ENCODE results near the gene SLC39A13. TPM values are rescaled to one million over a fixed set of nuclear protein-coding genes. Genes with fewer than 3 reads are reported as not detected.

SLC39A13 gene
- total RNA-seq, 1 donor from 2014 or later = 124 TPM

DNA sequence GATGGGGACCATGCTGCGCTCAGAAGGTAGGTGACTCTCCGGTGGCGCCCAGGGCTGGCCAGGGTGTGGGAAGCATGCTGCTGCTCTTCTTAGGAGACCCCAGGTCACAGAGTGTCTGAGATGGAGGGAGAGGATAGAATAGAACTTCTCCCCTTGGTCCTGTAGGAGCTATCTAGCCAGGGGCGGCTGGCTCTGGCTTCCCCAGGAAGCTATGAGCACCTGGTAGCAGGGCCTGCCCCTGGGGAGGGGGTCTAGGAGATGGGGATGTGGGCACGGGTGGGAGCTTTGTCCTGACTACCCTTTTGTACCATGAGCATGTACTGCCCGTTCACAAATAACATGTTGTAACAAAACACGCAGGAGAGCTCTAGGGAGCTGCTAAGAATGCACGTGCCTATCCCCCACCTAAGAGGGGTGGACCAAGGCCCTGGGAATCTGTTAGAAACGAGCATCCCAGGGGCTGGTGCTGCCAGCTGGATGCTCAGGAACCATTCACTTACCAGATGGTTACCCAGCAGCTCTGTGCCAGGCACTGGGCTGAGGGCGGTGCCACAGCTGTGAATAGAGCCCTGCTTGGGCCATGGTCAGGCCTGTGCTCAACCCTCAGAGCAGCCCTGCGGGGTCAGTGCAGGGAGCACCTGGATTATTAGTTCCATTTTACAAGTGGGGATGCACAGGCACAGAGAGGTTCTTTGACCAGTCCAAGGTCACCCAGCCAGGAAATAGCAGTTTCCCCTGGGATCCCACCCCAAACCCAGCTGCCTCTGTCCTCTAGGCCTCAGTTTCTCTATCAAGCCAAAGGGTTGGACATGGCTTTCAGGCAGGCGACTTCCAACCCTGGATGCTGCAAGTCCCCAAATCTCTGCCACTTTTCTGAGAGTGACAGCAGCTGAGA, 2.2 kb downstream of the SLC39A13 start:
- Mint-ChIP-seq H3K4me1 (ENCODE audit: low read depth) (peaks cover 45% of the 10 kb centered on the region), H3K27me3 (ENCODE audit: low read depth) (no peaks in the 10 kb centered on the region), H3K36me3 (ENCODE audit: low read depth) (peaks cover 12% of the 10 kb centered on the region), H3K9me3 (ENCODE audit: low read depth) (no peaks in the 10 kb centered on the region), H3K4me3 (ENCODE audit: unreplicated experiment) (peak overlapping the region; percentile 98), H3K27ac (ENCODE audit: unreplicated experiment) (no peak overlapping the region)
- TF ChIP-seq, protein P1, sequence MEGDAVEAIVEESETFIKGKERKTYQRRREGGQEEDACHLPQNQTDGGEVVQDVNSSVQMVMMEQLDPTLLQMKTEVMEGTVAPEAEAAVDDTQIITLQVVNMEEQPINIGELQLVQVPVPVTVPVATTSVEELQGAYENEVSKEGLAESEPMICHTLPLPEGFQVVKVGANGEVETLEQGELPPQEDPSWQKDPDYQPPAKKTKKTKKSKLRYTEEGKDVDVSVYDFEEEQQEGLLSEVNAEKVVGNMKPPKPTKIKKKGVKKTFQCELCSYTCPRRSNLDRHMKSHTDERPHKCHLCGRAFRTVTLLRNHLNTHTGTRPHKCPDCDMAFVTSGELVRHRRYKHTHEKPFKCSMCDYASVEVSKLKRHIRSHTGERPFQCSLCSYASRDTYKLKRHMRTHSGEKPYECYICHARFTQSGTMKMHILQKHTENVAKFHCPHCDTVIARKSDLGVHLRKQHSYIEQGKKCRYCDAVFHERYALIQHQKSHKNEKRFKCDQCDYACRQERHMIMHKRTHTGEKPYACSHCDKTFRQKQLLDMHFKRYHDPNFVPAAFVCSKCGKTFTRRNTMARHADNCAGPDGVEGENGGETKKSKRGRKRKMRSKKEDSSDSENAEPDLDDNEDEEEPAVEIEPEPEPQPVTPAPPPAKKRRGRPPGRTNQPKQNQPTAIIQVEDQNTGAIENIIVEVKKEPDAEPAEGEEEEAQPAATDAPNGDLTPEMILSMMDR (IDR thresholded peaks at IDR 0.05) = no peak
- no peak for DNase-seq (ENCODE audit: low spot score)

DNA sequence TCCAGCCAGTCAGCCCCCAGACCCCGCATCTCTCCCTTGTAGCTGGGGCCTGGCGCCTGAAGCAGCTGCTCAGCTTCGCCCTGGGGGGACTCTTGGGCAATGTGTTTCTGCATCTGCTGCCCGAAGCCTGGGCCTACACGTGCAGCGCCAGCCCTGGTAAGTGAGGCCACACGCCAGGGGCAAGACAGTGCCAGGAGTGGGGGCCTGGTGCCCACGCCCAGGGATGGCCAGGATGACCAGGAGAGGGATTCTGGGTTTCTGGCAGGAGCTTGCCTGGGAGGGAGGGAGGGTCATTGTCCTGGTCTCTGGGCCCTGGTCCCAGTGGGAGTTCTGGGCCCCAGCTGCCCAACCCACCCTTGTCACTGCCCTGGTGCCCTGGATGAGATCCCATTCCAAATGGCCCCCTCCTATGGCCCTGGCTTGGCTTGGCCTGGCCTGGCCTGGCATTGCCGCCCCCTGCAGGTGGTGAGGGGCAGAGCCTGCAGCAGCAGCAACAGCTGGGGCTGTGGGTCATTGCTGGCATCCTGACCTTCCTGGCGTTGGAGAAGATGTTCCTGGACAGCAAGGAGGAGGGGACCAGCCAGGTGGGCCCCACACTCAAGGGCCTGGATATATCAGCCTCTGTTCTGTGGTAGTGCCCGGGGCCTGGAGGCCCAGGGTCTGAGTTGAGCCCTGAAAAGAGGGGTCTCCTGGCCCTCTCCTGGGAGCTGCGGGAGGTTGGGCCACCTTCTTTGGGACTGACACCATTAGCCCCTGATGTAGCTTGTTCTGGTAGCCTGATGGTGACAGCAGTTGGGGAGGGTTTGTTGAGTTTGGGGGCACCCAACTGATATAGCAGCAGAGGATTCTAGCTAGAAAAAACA, 3.7 kb downstream of the SLC39A13 start:
- Mint-ChIP-seq H3K4me1 (ENCODE audit: low read depth) (peaks cover 55% of the 10 kb centered on the region), H3K27me3 (ENCODE audit: low read depth) (no peaks in the 10 kb centered on the region)
- no peak for DNase-seq (ENCODE audit: low spot score)

DNA sequence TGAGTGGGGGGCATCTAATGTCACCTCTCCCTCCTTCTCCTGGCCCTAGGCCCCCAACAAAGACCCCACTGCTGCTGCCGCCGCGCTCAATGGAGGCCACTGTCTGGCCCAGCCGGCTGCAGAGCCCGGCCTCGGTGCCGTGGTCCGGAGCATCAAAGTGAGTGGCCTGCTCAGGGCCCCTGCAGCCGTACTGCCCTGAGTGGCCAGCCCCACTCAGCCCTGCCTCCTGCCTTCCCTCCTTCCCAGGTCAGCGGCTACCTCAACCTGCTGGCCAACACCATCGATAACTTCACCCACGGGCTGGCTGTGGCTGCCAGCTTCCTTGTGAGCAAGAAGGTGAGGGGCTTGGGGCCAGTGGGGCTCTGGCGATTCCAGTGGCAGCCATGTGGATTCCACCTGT, 5.0 kb downstream of the SLC39A13 start:
- TF ChIP-seq, protein P1 (IDR thresholded peaks at IDR 0.05) = no peak
- H3K4me1 Mint-ChIP-seq (ENCODE audit: low read depth) = peaks cover 55% of the 10 kb centered on the region
- H3K27me3 Mint-ChIP-seq (ENCODE audit: low read depth) = no peaks in the 10 kb centered on the region
- no peaks in the 10 kb centered on the region for H3K9me3 Mint-ChIP-seq (ENCODE audit: low read depth)
- no peak for DNase-seq (ENCODE audit: low spot score)
- H3K36me3 Mint-ChIP-seq (ENCODE audit: low read depth) = peaks cover 17% of the 10 kb centered on the region
- H3K27ac Mint-ChIP-seq (ENCODE audit: unreplicated experiment) = peak overlapping the region; percentile 83
- no peak overlapping the region for H3K4me3 Mint-ChIP-seq (ENCODE audit: unreplicated experiment)

More for the DNA sequence above, 3.7 kb downstream of the SLC39A13 start:
- peak overlapping the region; percentile 41 for H3K27ac Mint-ChIP-seq (ENCODE audit: unreplicated experiment)
- TF ChIP-seq, protein P1 (IDR thresholded peaks at IDR 0.05) = peak; percentile 83
- H3K4me3 Mint-ChIP-seq (ENCODE audit: unreplicated experiment) = no peak overlapping the region
- H3K36me3 Mint-ChIP-seq (ENCODE audit: low read depth) = peaks cover 14% of the 10 kb centered on the region
- no peaks in the 10 kb centered on the region for H3K9me3 Mint-ChIP-seq (ENCODE audit: low read depth)

DNA sequence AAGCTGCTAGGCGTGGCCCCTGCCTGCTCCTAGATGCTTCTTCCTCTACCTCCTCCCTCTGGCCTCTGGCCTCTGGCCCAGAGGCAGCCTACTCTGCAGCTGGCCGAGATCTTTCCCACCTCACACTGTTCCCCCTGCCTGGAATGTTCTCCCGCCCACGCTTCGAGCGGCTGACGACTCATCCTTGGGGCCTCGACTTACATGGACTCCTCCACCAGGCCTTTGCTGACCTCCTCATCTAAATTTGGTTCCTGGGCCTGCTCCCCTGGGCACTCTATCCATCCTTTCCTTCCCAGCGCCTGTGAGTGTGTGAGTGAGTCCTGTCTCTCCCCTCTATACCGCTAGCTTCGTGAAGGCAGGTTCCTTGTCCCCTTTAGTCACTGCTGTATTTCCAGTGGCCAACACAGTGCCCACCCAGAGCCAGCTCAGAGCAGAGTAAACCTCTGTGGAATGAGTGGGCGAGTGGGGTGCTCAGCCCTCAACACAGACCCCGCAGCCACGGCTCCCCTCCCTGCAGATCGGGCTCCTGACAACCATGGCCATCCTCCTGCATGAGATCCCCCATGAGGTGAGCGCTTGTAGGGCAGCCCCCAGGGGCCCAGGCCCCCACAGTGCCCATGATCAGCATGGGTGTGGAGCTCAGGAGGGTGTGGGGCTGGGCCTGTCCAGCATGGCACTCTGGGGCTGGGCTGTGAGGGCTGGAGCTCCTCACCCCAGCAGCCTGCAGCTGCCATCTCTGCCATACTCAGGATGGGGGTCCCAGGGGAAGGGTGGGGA, 5.7 kb downstream of the SLC39A13 start:
- Mint-ChIP-seq H3K36me3 (ENCODE audit: low read depth) (peaks cover 17% of the 10 kb centered on the region), H3K9me3 (ENCODE audit: low read depth) (no peaks in the 10 kb centered on the region), H3K27ac (ENCODE audit: unreplicated experiment) (peak overlapping the region; percentile 83), H3K4me3 (ENCODE audit: unreplicated experiment) (no peak overlapping the region), H3K4me1 (ENCODE audit: low read depth) (peaks cover 55% of the 10 kb centered on the region), H3K27me3 (ENCODE audit: low read depth) (no peaks in the 10 kb centered on the region)
- TF ChIP-seq, protein P1 (IDR thresholded peaks at IDR 0.05) = no peak
- no peak for DNase-seq (ENCODE audit: low spot score)
